IMR-90 (cell line): ENCODE results near the gene LGALS12. TPM values are rescaled to one million over a fixed set of nuclear protein-coding genes. Genes with fewer than 3 reads are reported as not detected.

ENCODE experiments used
- ATAC-seq: fragments of 200-7000 bp; cut with Tn5 transposase; 2 replicates; pipeline ENCODE4 v1.9.1; 2020; ENCODE audit warnings: low read depth, mild to moderate bottlenecking, moderate library complexity
- BruUV-seq: library from RNA; stranded (reverse); fragments of 400-500 nt; replicated peaks from 2 replicates; lab custom pipeline; 2021; lab: Mats Ljungman, UMichigan
- CTCF ChIA-PET: fragments of 300-600 bp; formaldehyde crosslinking; extraction: SDS; loops from one replicate; lab custom pipeline; 2021; ENCODE audit warnings: antibody characterized with exemption; lab: Yijun Ruan, JAX
- POLR2A ChIA-PET: fragments of 300-600 bp; sonication (Branson Sonifier 250); formaldehyde crosslinking; loops from one replicate; lab custom pipeline; 2022; ENCODE audit warnings: antibody characterized with exemption; ENCODE audit not compliant: unreplicated experiment; lab: Charles Lee
- DNase-seq: peaks from one replicate; pipeline ENCODE4 v3.0.0; 2013
- H2AFZ ChIP-seq: replicated peaks from 2 replicates; pipeline ENCODE3; 2013; ENCODE audit warnings: low read length, mild to moderate bottlenecking; ENCODE audit not compliant: poor library complexity
- H2AK5ac ChIP-seq: 2 replicates; pipeline ENCODE4 v1.6.1; 2013; ENCODE audit warnings: low read depth, low read length, inconsistent platforms
- H2AK9ac ChIP-seq: replicated peaks from 2 replicates; pipeline ENCODE3; 2013; ENCODE audit warnings: mild to moderate bottlenecking, low read depth, low read length, moderate library complexity; ENCODE audit not compliant: poor library complexity
- H2BK120ac ChIP-seq: 2 replicates; pipeline ENCODE4 v1.6.1; 2013; ENCODE audit warnings: low read depth, low read length, inconsistent platforms
- H2BK15ac ChIP-seq: 3 replicates; pipeline ENCODE4 v1.6.1; 2013; ENCODE audit warnings: low read depth, low read length, inconsistent platforms
- H2BK20ac ChIP-seq: 2 replicates; pipeline ENCODE4 v1.6.1; 2013; ENCODE audit warnings: low read depth, mild to moderate bottlenecking, inconsistent platforms, low read length, moderate library complexity
- H2BK5ac ChIP-seq: 2 replicates; pipeline ENCODE4 v1.6.1; 2013; ENCODE audit warnings: mild to moderate bottlenecking, low read depth, low read length, inconsistent platforms; ENCODE audit not compliant: poor library complexity, severe bottlenecking
- H3K14ac ChIP-seq: replicated peaks from 2 replicates; pipeline ENCODE4 v1.6.1; 2013; ENCODE audit warnings: low read depth, low read length, inconsistent platforms
- H3K18ac ChIP-seq: 2 replicates; pipeline ENCODE4 v1.6.1; 2013; ENCODE audit warnings: low read depth, low read length, control low read depth
- H3K23ac ChIP-seq: 2 replicates; pipeline ENCODE4 v1.6.1; 2013; ENCODE audit warnings: low read depth, low read length, inconsistent platforms
- H3K27ac ChIP-seq: 2 replicates; pipeline ENCODE4 v1.5.1; 2013; ENCODE audit warnings: mild to moderate bottlenecking, control low read depth, low read length; ENCODE audit not compliant: insufficient read depth
- H3K27me3 ChIP-seq: 2 replicates; pipeline ENCODE4 v1.6.1; 2013; ENCODE audit warnings: low read length; ENCODE audit not compliant: control insufficient read depth, insufficient read depth
- H3K36me3 ChIP-seq: 2 replicates; pipeline ENCODE4 v1.6.1; 2013; ENCODE audit warnings: low read length, mixed read lengths; ENCODE audit not compliant: control insufficient read depth, insufficient read depth
- H3K4ac ChIP-seq: 2 replicates; pipeline ENCODE4 v1.6.1; 2013; ENCODE audit warnings: low read depth, low read length, inconsistent platforms
- H3K4me1 ChIP-seq: 2 replicates; pipeline ENCODE4 v1.6.1; 2013; ENCODE audit warnings: low read length, mixed read lengths; ENCODE audit not compliant: control insufficient read depth, insufficient read depth
- H3K4me2 ChIP-seq: 2 replicates; pipeline ENCODE4 v1.6.1; 2013; ENCODE audit warnings: low read depth, mild to moderate bottlenecking, control low read depth, low read length, moderate library complexity
- H3K4me3 ChIP-seq: 2 replicates; pipeline ENCODE4 v1.5.1; 2013; ENCODE audit warnings: low read depth, mild to moderate bottlenecking, control low read depth, low read length, moderate library complexity; ENCODE audit not compliant: insufficient read depth
- H3K56ac ChIP-seq: 2 replicates; pipeline ENCODE4 v1.6.1; 2013; ENCODE audit warnings: low read length, inconsistent platforms; ENCODE audit not compliant: insufficient read depth; ENCODE audit errors: extremely low read depth
- H3K79me1 ChIP-seq, 2 experiments: 2 replicates each; pipeline ENCODE4 v1.6.1; 2013; ENCODE audit warnings: low read length in 2 of 2, inconsistent platforms in 1 of 2, low read depth in 1 of 2
- H3K9ac ChIP-seq: 2 replicates; pipeline ENCODE4 v1.6.1; 2013; ENCODE audit warnings: low read depth, low read length, control low read depth
- H3K9me1 ChIP-seq: 2 replicates; pipeline ENCODE4 v1.6.1; 2013; ENCODE audit warnings: low read length, inconsistent platforms; ENCODE audit not compliant: insufficient read depth
- H3K9me3 ChIP-seq: 2 replicates; pipeline ENCODE4 v1.6.1; 2013; ENCODE audit warnings: low read length; ENCODE audit not compliant: control insufficient read depth, insufficient read depth
- H4K20me1 ChIP-seq: 2 replicates; pipeline ENCODE4 v1.6.1; 2013; ENCODE audit warnings: low read length, inconsistent platforms; ENCODE audit not compliant: insufficient read depth
- H4K5ac ChIP-seq: 2 replicates; pipeline ENCODE4 v1.6.1; 2013; ENCODE audit warnings: mild to moderate bottlenecking, low read depth, low read length, control low read depth
- H4K8ac ChIP-seq, 2 experiments: 2 replicates each; pipeline ENCODE4 v1.6.1; 2013; ENCODE audit warnings: low read depth in 2 of 2, low read length in 2 of 2, control low read depth in 1 of 2, inconsistent platforms in 1 of 2
- H4K91ac ChIP-seq: 2 replicates; pipeline ENCODE4 v1.6.1; 2013; ENCODE audit warnings: low read depth, low read length, inconsistent platforms; ENCODE audit not compliant: insufficient read depth
- BHLHE40 ChIP-seq: fragments of 150-350 bp; IDR thresholded peaks from 2 replicates; pipeline ENCODE4 v1.6.1; 2016; ENCODE audit warnings: mild to moderate bottlenecking, low read depth, low read length
- CHD1 ChIP-seq: IDR thresholded peaks from 2 replicates; pipeline ENCODE4 v1.6.1; 2012; ENCODE audit warnings: low read depth, low read length, improper control_type of control experiment
- FOS ChIP-seq: fragments of 150-350 bp; IDR thresholded peaks from 2 replicates; pipeline ENCODE4 v1.6.1; 2016; ENCODE audit warnings: low read depth, low read length
- MAZ ChIP-seq: IDR thresholded peaks from 2 replicates; pipeline ENCODE4 v1.6.1; 2012; ENCODE audit warnings: low read depth, mild to moderate bottlenecking, low read length, improper control_type of control experiment, moderate library complexity, borderline replicate concordance
- MXI1 ChIP-seq: IDR thresholded peaks from 2 replicates; pipeline ENCODE4 v1.6.1; 2012; ENCODE audit warnings: low read depth, mild to moderate bottlenecking, low read length, moderate library complexity, borderline replicate concordance
- NFE2L2 ChIP-seq: fragments of 150-350 bp; IDR thresholded peaks from 2 replicates; pipeline ENCODE4 v1.6.1; 2016; ENCODE audit warnings: low read depth, mild to moderate bottlenecking, low read length
- POLR2A ChIP-seq: IDR thresholded peaks from 2 replicates; pipeline ENCODE4 v1.6.1; 2012; ENCODE audit warnings: mild to moderate bottlenecking, low read depth, low read length
- RAD21 ChIP-seq: IDR thresholded peaks from 2 replicates; pipeline ENCODE4 v1.6.1; 2012; ENCODE audit warnings: low read length, improper control_type of control experiment
- SMC3 ChIP-seq: fragments of 150-350 bp; IDR thresholded peaks from 2 replicates; pipeline ENCODE4 v1.6.1; 2016; ENCODE audit warnings: low read depth, mild to moderate bottlenecking, antibody characterized with exemption, low read length, moderate library complexity
- WGBS, 2 experiments: methylation state at CpG; one replicate each; pipeline versions ENCODE4 v1.1.5 to v1.1.7; 2013; ENCODE audit warnings: missing lambda C conversion rate in 2 of 2; ENCODE audit not compliant: insufficient read length in 1 of 2; ENCODE audit errors: extremely low coverage in 2 of 2; 5-methylcytosine and 5-hydroxymethylcytosine counted together
- dilution Hi-C: fragments of 300-500 bp; cut with HindIII; formaldehyde crosslinking; loops from one replicate; pipeline ENCODE4 v1.14.3; 2018; ENCODE audit warnings: low sequenced_read_pairs; ENCODE audit not compliant: unreplicated experiment
- in situ Hi-C: fragments of 300-500 bp; cut with MboI; formaldehyde crosslinking; loops from 3 replicates; pipeline ENCODE4 v1.14.3; 2019; ENCODE audit warnings: low sequenced_read_pairs, inconsistent platforms, mixed read lengths
- intact Hi-C: fragments of 100-400 bp; cut with micrococcal nuclease; formaldehyde crosslinking; loops from 2 replicates; pipeline ENCODE4 v1.10.0; 2022
- polyA plus RNA-seq, 3 experiments: library from polyadenylated mRNA; depleted of rRNA; stranded (reverse); fragments of >200 nt; gene quantifications; 2 replicates each; pipeline ENCODE4 v1.2.3, GENCODE V29; 2012; ENCODE audit warnings: low replicate concordance in 1 of 3
- total RNA-seq: library from RNA; depleted of rRNA; stranded (reverse); fragments of >200 nt; gene quantifications from 2 replicates; pipeline ENCODE4 v1.2.3, GENCODE V29; 2012
- TF ChIP-seq, protein P1 (sequence below): fragments of 150-350 bp; IDR thresholded peaks from 2 replicates; pipeline ENCODE4 v1.6.1; 2017; ENCODE audit warnings: mild to moderate bottlenecking, antibody characterized with exemption, low read length, low read depth
- TF ChIP-seq, protein P2 (sequence below): conservative IDR thresholded peaks from 2 replicates; pipeline ENCODE4 v1.5.1; 2012; ENCODE audit warnings: mild to moderate bottlenecking, low read depth, low read length, improper control_type of control experiment

The LGALS12 gene
- total and polyA plus RNA-seq, 2 of the 4 experiments (the other 2 are of a cell fraction) = not detected

DNA sequence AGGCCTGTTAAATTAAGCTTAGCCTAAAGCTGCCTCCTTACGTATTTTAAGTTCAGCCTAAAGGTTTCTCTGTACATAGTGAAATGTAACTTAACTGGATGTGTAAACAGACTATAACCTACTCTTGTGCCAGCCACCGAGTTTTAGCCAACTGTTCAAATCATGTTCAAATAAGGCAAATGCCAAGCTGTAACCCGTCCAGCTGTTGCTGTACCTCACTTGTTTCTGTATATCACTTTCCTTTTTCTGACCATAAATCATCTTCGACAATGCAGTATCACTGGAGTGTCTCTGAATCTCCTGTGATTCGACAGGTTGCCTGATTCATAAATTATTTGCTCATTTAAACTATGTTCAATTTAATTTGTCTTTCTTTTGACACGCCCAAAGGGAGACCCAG lies 10.9 kb upstream of the LGALS12 start:
- Histone ChIP-seq H2AK5ac (no peak overlapping the region), H3K4me3 (no peak overlapping the region), H2BK20ac (no peak overlapping the region), H3K36me3 (no peaks in the 10 kb centered on the region), H3K27me3 (peaks cover 29% of the 10 kb centered on the region), H2AK9ac (no peak overlapping the region), H3K4me2 (no peak overlapping the region), H3K4me1 (no peaks in the 10 kb centered on the region), H4K20me1 (no peaks in the 10 kb centered on the region), H2BK5ac (no peak overlapping the region), H4K91ac (no peak overlapping the region), H4K5ac (no peak overlapping the region), H3K56ac (no peak overlapping the region), H3K9me3 (peaks cover 2% of the 10 kb centered on the region; the same call in 1 of the 2 replicates), H3K14ac (no peak overlapping the region), H2AFZ (no peak overlapping the region), H3K23ac (no peak overlapping the region), H3K27ac (no peak overlapping the region), H3K9me1 (no peaks in the 10 kb centered on the region; the same call in 1 of the 2 replicates), H3K18ac (no peak overlapping the region), H3K4ac (no peak overlapping the region), H2BK15ac (no peak overlapping the region), H3K79me1 (no peaks in the 10 kb centered on the region), H4K8ac (no peak overlapping the region), H2BK120ac (no peak overlapping the region), H3K9ac (no peak overlapping the region)
- ChIA-PET CTCF (no interaction called here), POLR2A (no interaction called here)
- TF ChIP-seq CHD1 (no peak), RAD21 (no peak), NFE2L2 (no peak), POLR2A (no peak), MXI1 (no peak), FOS (no peak), SMC3 (no peak), BHLHE40 (no peak), MAZ (no peak)
- TF ChIP-seq, protein P1, sequence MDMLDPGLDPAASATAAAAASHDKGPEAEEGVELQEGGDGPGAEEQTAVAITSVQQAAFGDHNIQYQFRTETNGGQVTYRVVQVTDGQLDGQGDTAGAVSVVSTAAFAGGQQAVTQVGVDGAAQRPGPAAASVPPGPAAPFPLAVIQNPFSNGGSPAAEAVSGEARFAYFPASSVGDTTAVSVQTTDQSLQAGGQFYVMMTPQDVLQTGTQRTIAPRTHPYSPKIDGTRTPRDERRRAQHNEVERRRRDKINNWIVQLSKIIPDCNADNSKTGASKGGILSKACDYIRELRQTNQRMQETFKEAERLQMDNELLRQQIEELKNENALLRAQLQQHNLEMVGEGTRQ = no peak
- TF ChIP-seq, protein P2, sequence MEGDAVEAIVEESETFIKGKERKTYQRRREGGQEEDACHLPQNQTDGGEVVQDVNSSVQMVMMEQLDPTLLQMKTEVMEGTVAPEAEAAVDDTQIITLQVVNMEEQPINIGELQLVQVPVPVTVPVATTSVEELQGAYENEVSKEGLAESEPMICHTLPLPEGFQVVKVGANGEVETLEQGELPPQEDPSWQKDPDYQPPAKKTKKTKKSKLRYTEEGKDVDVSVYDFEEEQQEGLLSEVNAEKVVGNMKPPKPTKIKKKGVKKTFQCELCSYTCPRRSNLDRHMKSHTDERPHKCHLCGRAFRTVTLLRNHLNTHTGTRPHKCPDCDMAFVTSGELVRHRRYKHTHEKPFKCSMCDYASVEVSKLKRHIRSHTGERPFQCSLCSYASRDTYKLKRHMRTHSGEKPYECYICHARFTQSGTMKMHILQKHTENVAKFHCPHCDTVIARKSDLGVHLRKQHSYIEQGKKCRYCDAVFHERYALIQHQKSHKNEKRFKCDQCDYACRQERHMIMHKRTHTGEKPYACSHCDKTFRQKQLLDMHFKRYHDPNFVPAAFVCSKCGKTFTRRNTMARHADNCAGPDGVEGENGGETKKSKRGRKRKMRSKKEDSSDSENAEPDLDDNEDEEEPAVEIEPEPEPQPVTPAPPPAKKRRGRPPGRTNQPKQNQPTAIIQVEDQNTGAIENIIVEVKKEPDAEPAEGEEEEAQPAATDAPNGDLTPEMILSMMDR = no peak
- dilution Hi-C loops = no loop called here
- intact Hi-C loops = no loop called here
- BruUV-seq = no TSS peak
- 60% methylated on average over 1 of the region's 6 CpGs; no CpG with 5 or more reads in 1 of the 2 experiments for WGBS, 2 experiments
- ATAC-seq (no peak), DNase-seq (no peak)
- in situ Hi-C loops = loop anchor here (25.0 kb wide), 1 partner anchor 442 kb away; the partner anchor contains the start of gene NAA40
